Esophagus squamous epithelium (tissue), 5 donors: ENCODE data around the gene MUC22. TPM values are rescaled to one million over a fixed set of nuclear protein-coding genes. Genes with fewer than 3 reads are reported as not detected.
A peak's percentile ranks its signal among the peaks of the same experiment; 100 is the strongest.

Source experiments
- DNase-seq: peaks from one replicate; lab custom pipeline; 2025; lab: John Stamatoyannopoulos, UW
- H3K27ac ChIP-seq, 4 donors: fragments of 200-600 bp; sonication (generic); one replicate each; pipeline ENCODE4 v1.5.1; 2016 to 2019; ENCODE audit warnings: mild to moderate bottlenecking in 1 of 4
- H3K27me3 ChIP-seq, 4 donors: fragments of 200-600 bp; sonication (generic); 1 replicate in 3 of 4; 2 replicates in 1 of 4; pipeline versions ENCODE4 v1.5.1 to v1.6.0; 2017 to 2021; ENCODE audit warnings: antibody characterized with exemption in 1 of 4
- H3K36me3 ChIP-seq, 3 donors: fragments of 200-600 bp; sonication (generic); one replicate each; pipeline ENCODE4 v1.5.1; 2016 to 2019
- H3K4me1 ChIP-seq, 3 donors: fragments of 200-600 bp; sonication (generic); one replicate each; pipeline ENCODE4 v1.5.1; 2017 to 2019
- H3K4me3 ChIP-seq, 4 donors: fragments of 200-600 bp; sonication (generic); 1 replicate in 3 of 4; 2 replicates in 1 of 4; pipeline ENCODE4 v1.5.1; 2016 to 2019; ENCODE audit warnings: mild to moderate bottlenecking in 2 of 4, moderate library complexity in 1 of 4
- H3K9me3 ChIP-seq, 3 donors: fragments of 200-600 bp; sonication (generic); one replicate each; pipeline ENCODE4 v1.5.1; 2016 to 2019
- POLR2A ChIP-seq, 4 donors: fragments of 450-650 bp; IDR thresholded peaks; one replicate each; pipeline ENCODE4 v1.6.1; 2017; ENCODE audit warnings: antibody characterized with exemption in 4 of 4, mild to moderate bottlenecking in 4 of 4, moderate library complexity in 3 of 4
- WGBS, 2 donors: methylation state at CpG; one replicate each; pipeline ENCODE4 v1.1.5; 2018; 5-methylcytosine and 5-hydroxymethylcytosine counted together
- intact Hi-C: fragments of 100-400 bp; cut with DNase I; formaldehyde crosslinking; loops from one replicate; pipeline ENCODE4 v1.15.0; 2022
- total RNA-seq, 4 donors: library from RNA; depleted of rRNA; stranded (reverse); fragments of >200 nt; gene quantifications; one replicate each; pipeline ENCODE4 v1.1.0, GENCODE V29; 2016
- TF ChIP-seq, protein P1 (sequence below), 6 experiments: fragments of 450-650 bp in 4 of 6; fragments of 200-600 bp in 2 of 6; sonication (generic) in 2 of 6; IDR thresholded peaks; one replicate each; pipeline ENCODE4 v1.5.1; 2016 to 2019; ENCODE audit warnings: antibody characterized with exemption in 6 of 6, mild to moderate bottlenecking in 4 of 6, moderate library complexity in 4 of 6
- donor health status: DM: yes; HTN: yes; CAD: no.

Gene MUC22
- total RNA-seq, 4 donors from 2014 or later = 4.1 to 10.1 (median 7.6) TPM

GRCh38 chr6:31001281-31001888, 8.9 kb upstream of the MUC22 start:
- WGBS, 2 donors = 83 to 86% methylated on average over 11 to 13 of the region's 13 CpGs
- TF ChIP-seq POLR2A (IDR thresholded peaks at IDR 0.05) = no peak
- TF ChIP-seq, protein P1, sequence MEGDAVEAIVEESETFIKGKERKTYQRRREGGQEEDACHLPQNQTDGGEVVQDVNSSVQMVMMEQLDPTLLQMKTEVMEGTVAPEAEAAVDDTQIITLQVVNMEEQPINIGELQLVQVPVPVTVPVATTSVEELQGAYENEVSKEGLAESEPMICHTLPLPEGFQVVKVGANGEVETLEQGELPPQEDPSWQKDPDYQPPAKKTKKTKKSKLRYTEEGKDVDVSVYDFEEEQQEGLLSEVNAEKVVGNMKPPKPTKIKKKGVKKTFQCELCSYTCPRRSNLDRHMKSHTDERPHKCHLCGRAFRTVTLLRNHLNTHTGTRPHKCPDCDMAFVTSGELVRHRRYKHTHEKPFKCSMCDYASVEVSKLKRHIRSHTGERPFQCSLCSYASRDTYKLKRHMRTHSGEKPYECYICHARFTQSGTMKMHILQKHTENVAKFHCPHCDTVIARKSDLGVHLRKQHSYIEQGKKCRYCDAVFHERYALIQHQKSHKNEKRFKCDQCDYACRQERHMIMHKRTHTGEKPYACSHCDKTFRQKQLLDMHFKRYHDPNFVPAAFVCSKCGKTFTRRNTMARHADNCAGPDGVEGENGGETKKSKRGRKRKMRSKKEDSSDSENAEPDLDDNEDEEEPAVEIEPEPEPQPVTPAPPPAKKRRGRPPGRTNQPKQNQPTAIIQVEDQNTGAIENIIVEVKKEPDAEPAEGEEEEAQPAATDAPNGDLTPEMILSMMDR (IDR thresholded peaks at IDR 0.05) = no peak
- no peak for DNase-seq

GRCh38 chr6:31002471-31002870, 7.8 kb upstream of the MUC22 start:
- no peak for DNase-seq
- whole genome bisulfite sequencing, 2 donors = 46 to 58% methylated on average over 2 of the region's 2 CpGs

More at GRCh38 chr6:31001281-31001888, 8.9 kb upstream of the MUC22 start:
- Histone ChIP-seq H3K4me3 (no peak overlapping the region), H3K36me3 (no peaks in the 10 kb centered on the region), H3K9me3 (no peaks in the 10 kb centered on the region), H3K27ac (no peak overlapping the region), H3K4me1 (peaks cover 0 to 36% (median 0%) of the 10 kb centered on the region in 3 donors), H3K27me3 (no peaks in the 10 kb centered on the region)
- intact Hi-C loops = no loop called here

DNA sequence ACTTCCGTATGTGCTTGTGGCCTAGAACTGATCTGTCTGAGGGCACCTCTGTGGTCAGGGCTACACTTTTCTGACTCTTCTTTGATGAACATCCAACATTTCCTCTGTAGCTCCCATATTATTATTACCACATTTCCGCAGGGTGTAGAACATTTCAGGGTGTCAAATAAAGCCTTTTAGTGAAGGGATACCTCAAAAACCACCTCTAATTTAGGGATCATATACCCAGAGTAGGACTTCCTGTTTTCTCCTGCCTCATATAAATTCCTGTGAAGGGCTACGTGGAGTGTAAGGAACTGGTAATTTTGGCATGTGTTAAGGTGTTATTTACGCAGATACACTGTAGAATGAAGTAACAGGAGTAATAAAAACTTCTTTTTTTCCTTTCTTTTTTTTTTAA, 5.5 kb upstream of the MUC22 start:
- Histone ChIP-seq H3K27me3 (peaks cover 0 to 11% (median 0%) of the 10 kb centered on the region in 4 donors), H3K4me1 (peaks cover 3 to 33% (median 4%) of the 10 kb centered on the region in 3 donors), H3K4me3 (no peak overlapping the region), H3K9me3 (no peaks in the 10 kb centered on the region), H3K36me3 (no peaks in the 10 kb centered on the region), H3K27ac (peak overlapping the region in 3 of 4 donors; percentile 45 to 71 (median 45))
- TF ChIP-seq, protein P1 (IDR thresholded peaks at IDR 0.05) = no peak
- no peak for TF ChIP-seq POLR2A (IDR thresholded peaks at IDR 0.05)
- no peak for DNase-seq
- 71 to 73% methylated on average over 4 of the region's 4 CpGs for WGBS, 2 donors
- intact Hi-C loops = no loop called here

More at GRCh38 chr6:31002471-31002870, 7.8 kb upstream of the MUC22 start:
- no peaks in the 10 kb centered on the region for H3K9me3 ChIP-seq
- H3K4me1 ChIP-seq = peaks cover 0 to 42% (median 0%) of the 10 kb centered on the region in 3 donors
- no peaks in the 10 kb centered on the region for H3K27me3 ChIP-seq
- no peak overlapping the region for H3K4me3 ChIP-seq
- intact Hi-C loops = no loop called here
- TF ChIP-seq, protein P1 (IDR thresholded peaks at IDR 0.05) = no peak
- TF ChIP-seq POLR2A (IDR thresholded peaks at IDR 0.05) = no peak
- no peak overlapping the region for H3K27ac ChIP-seq
- no peaks in the 10 kb centered on the region for H3K36me3 ChIP-seq

GRCh38 chr6:31005249-31006020, 4.8 kb upstream of the MUC22 start:
- no peak for TF ChIP-seq POLR2A (IDR thresholded peaks at IDR 0.05)
- TF ChIP-seq, protein P1 (IDR thresholded peaks at IDR 0.05) = no peak
- H3K9me3 ChIP-seq = no peaks in the 10 kb centered on the region
- H3K27me3 ChIP-seq = peaks cover 0 to 17% (median 0%) of the 10 kb centered on the region in 4 donors
- intact Hi-C loops = no loop called here
- H3K27ac ChIP-seq = peak overlapping the region in 3 of 4 donors; percentile 45 to 71 (median 45)
- no peak for DNase-seq
- H3K36me3 ChIP-seq = no peaks in the 10 kb centered on the region
- H3K4me3 ChIP-seq = no peak overlapping the region
- peaks cover 3 to 35% (median 4%) of the 10 kb centered on the region in 3 donors for H3K4me1 ChIP-seq
- WGBS, 2 donors = 82 to 87% methylated on average over 9 of the region's 9 CpGs

GRCh38 chr6:31007694-31008093, 2.6 kb upstream of the MUC22 start:
- Histone ChIP-seq H3K9me3 (no peaks in the 10 kb centered on the region), H3K27me3 (peaks cover 0 to 17% (median 0%) of the 10 kb centered on the region in 4 donors), H3K4me1 (peaks cover 3 to 40% (median 4%) of the 10 kb centered on the region in 3 donors), H3K27ac (peak overlapping the region in 3 of 4 donors; percentile 20 to 75 (median 45)), H3K4me3 (no peak overlapping the region), H3K36me3 (no peaks in the 10 kb centered on the region)
- no peak for TF ChIP-seq POLR2A (IDR thresholded peaks at IDR 0.05)
- TF ChIP-seq, protein P1 (IDR thresholded peaks at IDR 0.05) = no peak
- WGBS, 2 donors = 40 to 41% methylated on average over 8 of the region's 8 CpGs
- no peak for DNase-seq
- intact Hi-C loops = no loop called here
